Measurements from ENCODE around the gene CD53.

The CD53 gene

DNA sequence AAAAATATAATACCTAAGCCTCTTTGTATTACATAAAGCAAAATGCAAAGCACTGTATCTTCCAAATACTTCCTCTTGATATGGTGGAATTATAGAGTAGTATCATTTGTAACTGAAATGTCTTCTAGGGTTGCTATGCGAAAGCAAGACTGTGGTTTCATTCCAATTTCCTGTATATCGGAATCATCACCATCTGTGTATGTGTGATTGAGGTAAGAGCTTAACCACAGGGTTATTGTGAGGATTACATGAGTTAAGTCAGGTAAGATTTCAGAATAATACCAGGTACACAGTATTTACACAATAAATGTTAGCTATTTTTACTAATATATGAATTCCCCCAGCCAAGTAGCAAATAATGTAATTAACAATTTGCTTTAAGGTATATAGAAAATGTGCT lies 24.7 kb downstream of the CD53 start:
- ChIA-PET CTCF (interaction anchor here (1.0 to 2.0 kb wide), 3 partner anchors 9 to 98 kb away, joined by 4 read pairs; no protein-coding TSS in a partner anchor), POLR2A (no interaction called here)
- TF ChIP-seq, protein P1, sequence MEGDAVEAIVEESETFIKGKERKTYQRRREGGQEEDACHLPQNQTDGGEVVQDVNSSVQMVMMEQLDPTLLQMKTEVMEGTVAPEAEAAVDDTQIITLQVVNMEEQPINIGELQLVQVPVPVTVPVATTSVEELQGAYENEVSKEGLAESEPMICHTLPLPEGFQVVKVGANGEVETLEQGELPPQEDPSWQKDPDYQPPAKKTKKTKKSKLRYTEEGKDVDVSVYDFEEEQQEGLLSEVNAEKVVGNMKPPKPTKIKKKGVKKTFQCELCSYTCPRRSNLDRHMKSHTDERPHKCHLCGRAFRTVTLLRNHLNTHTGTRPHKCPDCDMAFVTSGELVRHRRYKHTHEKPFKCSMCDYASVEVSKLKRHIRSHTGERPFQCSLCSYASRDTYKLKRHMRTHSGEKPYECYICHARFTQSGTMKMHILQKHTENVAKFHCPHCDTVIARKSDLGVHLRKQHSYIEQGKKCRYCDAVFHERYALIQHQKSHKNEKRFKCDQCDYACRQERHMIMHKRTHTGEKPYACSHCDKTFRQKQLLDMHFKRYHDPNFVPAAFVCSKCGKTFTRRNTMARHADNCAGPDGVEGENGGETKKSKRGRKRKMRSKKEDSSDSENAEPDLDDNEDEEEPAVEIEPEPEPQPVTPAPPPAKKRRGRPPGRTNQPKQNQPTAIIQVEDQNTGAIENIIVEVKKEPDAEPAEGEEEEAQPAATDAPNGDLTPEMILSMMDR (IDR thresholded peaks at IDR 0.05; ENCODE audit: control extremely low read depth, extremely low read depth, low read depth, missing control alignments) = no peak
- DNase-seq (ENCODE audit: extremely low spot score) = no peak

DNA sequence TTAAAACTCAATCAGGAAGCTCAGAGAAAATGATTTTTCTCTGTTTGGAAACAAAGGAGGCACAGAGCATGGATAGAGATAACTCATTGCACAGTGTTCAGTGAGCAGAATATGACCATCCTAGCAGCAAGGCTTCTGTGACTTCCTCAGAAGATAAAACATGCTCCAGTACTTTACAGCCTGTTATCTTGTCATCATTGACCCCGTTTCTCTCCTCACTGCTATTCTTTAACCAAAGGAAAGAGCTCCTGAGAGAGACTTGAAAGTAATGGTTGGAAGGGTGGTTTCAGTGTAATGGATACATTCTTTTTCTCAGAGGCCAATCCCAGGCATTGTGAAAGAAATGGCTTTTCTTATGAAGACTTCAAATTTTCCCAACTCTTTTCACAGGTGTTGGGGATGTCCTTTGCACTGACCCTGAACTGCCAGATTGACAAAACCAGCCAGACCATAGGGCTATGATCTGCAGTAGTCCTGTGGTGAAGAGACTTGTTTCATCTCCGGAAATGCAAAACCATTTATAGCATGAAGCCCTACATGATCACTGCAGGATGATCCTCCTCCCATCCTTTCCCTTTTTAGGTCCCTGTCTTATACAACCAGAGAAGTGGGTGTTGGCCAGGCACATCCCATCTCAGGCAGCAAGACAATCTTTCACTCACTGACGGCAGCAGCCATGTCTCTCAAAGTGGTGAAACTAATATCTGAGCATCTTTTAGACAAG lies 25.9 kb downstream of the CD53 start:
- ChIA-PET CTCF (interaction anchor here (1.5 to 2.0 kb wide), 2 partner anchors 10 to 12 kb away, joined by 4 read pairs; no protein-coding TSS in a partner anchor), POLR2A (no interaction called here)
- TF ChIP-seq, protein P1 (IDR thresholded peaks at IDR 0.05; ENCODE audit: control extremely low read depth, extremely low read depth, low read depth, missing control alignments) = no peak
- no peak for DNase-seq (ENCODE audit: extremely low spot score)

DNA sequence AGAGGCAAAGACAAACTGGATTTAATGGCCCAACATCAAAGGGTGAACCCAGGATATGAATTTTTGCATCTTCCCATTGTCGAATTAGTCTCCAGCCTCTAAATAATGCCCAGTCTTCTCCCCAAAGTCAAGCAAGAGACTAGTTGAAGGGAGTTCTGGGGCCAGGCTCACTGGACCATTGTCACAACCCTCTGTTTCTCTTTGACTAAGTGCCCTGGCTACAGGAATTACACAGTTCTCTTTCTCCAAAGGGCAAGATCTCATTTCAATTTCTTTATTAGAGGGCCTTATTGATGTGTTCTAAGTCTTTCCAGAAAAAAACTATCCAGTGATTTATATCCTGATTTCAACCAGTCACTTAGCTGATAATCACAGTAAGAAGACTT lies 26.5 kb downstream of the CD53 start:
- CTCF ChIA-PET = interaction anchor here (1.5 to 2.0 kb wide), 2 partner anchors 11 to 12 kb away, joined by 4 read pairs; no protein-coding TSS in a partner anchor

DNA sequence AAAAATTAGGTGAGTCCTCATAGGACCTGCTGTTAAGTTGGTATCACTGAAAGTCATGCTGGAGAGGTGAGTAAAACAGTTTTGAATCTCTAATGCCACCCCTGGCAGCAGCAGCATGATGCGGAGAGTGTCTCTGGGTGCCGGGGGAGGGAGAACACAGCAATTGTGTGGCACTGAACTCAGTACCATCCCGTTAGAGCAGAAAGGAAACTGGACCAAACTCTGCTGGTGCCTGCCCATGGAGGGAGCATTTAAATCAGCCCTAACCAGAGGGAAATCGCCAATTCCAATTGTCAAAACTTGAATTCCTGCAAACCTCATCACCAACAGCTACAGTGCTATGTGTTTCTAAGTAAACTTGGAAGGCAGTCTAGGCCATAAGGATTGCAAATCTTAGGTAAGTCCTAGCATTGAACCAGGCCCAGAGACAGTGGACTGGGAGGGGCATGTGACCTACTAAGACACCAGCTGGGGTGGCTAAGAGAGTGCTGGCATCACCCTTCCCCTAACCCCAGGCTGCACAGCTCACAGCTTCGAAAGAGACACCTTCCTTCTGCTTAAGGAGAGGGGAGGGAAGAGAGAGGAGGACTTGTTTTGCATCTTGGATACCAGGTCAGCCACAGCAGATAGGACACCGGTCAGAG lies 30.0 kb downstream of the CD53 start:
- CTCF ChIA-PET = interaction anchor here (1.3 kb wide), 1 partner anchor 12 kb away, joined by 5 read pairs; no protein-coding TSS in a partner anchor
- DNase-seq (ENCODE audit: extremely low spot score) = no peak
- TF ChIP-seq, protein P1 (IDR thresholded peaks at IDR 0.05; ENCODE audit: control extremely low read depth, extremely low read depth, low read depth, missing control alignments) = no peak
- POLR2A ChIA-PET = no interaction called here

More for the DNA sequence above, 26.5 kb downstream of the CD53 start:
- no peak for DNase-seq (ENCODE audit: extremely low spot score)
- POLR2A ChIA-PET = no interaction called here
- TF ChIP-seq, protein P1 (IDR thresholded peaks at IDR 0.05; ENCODE audit: control extremely low read depth, extremely low read depth, low read depth, missing control alignments) = no peak

DNA sequence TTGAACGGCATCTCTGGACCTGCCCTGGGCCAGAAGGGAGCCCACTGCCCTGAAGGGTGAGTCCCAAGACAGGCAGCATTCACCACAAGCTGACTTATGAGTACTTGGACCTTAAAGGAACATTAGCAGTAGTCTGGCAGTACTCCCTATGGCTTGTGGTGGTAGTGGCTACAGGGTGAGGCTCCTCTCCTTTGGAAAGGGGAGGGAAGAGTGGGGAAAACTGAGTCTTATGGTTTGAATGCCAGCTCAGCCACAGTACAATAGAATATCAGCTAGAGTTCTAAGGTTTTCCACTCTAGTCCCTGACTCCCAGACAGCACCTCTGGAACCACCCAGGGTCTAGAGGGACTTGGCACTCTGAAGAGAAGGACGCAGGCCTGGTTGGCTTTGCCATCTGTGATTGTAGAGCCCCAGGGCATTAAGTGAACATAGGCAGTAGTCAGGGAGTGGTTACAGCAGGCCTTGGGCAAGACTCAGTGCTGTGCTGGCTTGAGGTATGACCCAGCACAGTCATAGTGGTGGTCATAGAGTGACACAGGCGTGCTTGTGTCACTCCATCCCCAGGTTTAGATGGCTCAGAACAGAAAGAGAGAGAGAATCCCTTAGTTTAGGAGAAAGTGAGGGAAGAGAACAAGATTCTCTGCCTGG lies 31.0 kb downstream of the CD53 start:
- DNase-seq (ENCODE audit: extremely low spot score) = no peak
- CTCF ChIA-PET = interaction anchor here (1.3 to 1.5 kb wide), 2 partner anchors 8 to 13 kb away, joined by 3 to 5 read pairs; no protein-coding TSS in a partner anchor
- TF ChIP-seq, protein P1 (IDR thresholded peaks at IDR 0.05; ENCODE audit: control extremely low read depth, extremely low read depth, low read depth, missing control alignments) = no peak
- POLR2A ChIA-PET = no interaction called here

DNA sequence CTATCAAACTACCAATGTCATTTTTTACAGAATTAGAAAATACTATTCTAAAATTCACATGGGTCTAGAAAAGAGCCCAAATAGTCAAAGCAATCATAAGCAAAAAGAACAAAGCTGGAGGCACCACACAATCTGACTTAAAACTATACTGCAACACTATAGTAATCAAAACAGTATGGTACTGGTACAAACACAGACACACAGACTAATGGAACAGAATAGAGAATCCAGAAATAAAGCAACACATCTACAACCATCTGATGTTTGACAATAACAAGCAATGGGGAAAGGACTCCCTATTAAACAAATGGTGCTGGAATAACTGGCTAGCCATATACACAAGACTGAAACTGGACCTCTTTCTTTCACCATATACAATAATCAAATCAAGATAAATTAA lies 39.8 kb downstream of the CD53 start:
- ChIA-PET CTCF (no interaction called here), POLR2A (no interaction called here)
- TF ChIP-seq, protein P1 (IDR thresholded peaks at IDR 0.05; ENCODE audit: control extremely low read depth, extremely low read depth, low read depth, missing control alignments) = no peak
- DNase-seq (ENCODE audit: extremely low spot score) = no peak
